Endothelial cell of umbilical vein (primary cell): ENCODE data around the gene TPRA1. TPM values are rescaled to one million over a fixed set of nuclear protein-coding genes. Genes with fewer than 3 reads are reported as not detected.
A peak's percentile ranks its signal among the peaks of the same experiment; 100 is the strongest.

ENCODE experiments used
- BruUV-seq: library from RNA; stranded (reverse); fragments of 400-500 nt; replicated peaks from 2 replicates; lab custom pipeline; 2021; lab: Mats Ljungman, UMichigan
- CTCF ChIA-PET: fragments of 300-600, 350-600 bp; sonication (Branson Sonifier 250); formaldehyde crosslinking; loops from one replicate; lab custom pipeline; 2021; ENCODE audit warnings: antibody characterized with exemption, inconsistent platforms; lab: Charles Lee
- POLR2A ChIA-PET: fragments of 300-600, 350-600 bp; sonication (Branson Sonifier 250); formaldehyde crosslinking; loops from one replicate; lab custom pipeline; 2021; ENCODE audit warnings: antibody characterized with exemption, inconsistent platforms; lab: Charles Lee
- DNase-seq: peaks from one replicate; pipeline ENCODE4 v3.0.0-alpha.2; 2011; ENCODE audit warnings: low read depth, low spot score
- FAIRE-seq: peaks from 2 replicates; lab custom pipeline; 2011; peaks lifted over from hg19 to GRCh38; lab: Jason Lieb, UNC
- H2AFZ ChIP-seq: 2 replicates; pipeline ENCODE4 v1.6.0; 2012; ENCODE audit warnings: low read depth, low read length, control low read depth, inconsistent platforms
- H3K27ac ChIP-seq: 2 replicates; pipeline ENCODE4 v1.5.1; 2011; ENCODE audit warnings: low read depth, mild to moderate bottlenecking, control low read depth, low read length, moderate library complexity; ENCODE audit not compliant: insufficient read depth
- H3K27me3 ChIP-seq, 2 experiments: 2 replicates each; pipeline versions ENCODE4 v1.6.0 to v1.6.1; 2011; ENCODE audit warnings: low read length in 2 of 2, mixed read lengths in 1 of 2; ENCODE audit not compliant: control insufficient read depth in 2 of 2, insufficient read depth in 2 of 2
- H3K36me3 ChIP-seq, 2 experiments: 2 replicates in 1 of 2; 3 replicates in 1 of 2; pipeline ENCODE4 v1.5.1; 2011; ENCODE audit warnings: low read length in 2 of 2, mild to moderate bottlenecking in 1 of 2, moderate library complexity in 1 of 2; ENCODE audit not compliant: control insufficient read depth in 2 of 2, insufficient read depth in 2 of 2; ENCODE audit errors: extremely low read depth in 1 of 2
- H3K4me1 ChIP-seq: 3 replicates; pipeline ENCODE4 v1.5.1; 2011; ENCODE audit warnings: mild to moderate bottlenecking, low read length; ENCODE audit not compliant: control insufficient read depth, insufficient read depth; ENCODE audit errors: extremely low read depth
- H3K4me2 ChIP-seq: 2 replicates; pipeline ENCODE4 v1.6.1; 2011; ENCODE audit warnings: low read length, control low read depth, mixed read lengths; ENCODE audit not compliant: insufficient read depth
- H3K4me3 ChIP-seq, 3 experiments: fragments of 200-600 bp in 1 of 3; sonication (generic), shearing (Covaris generic) in 1 of 3; replicated peaks in 1 of 3; 2 replicates each; pipeline ENCODE4 v1.5.1; 2011 to 2016; ENCODE audit warnings: control low read depth in 3 of 3, low read length in 3 of 3, mild to moderate bottlenecking in 2 of 3, inconsistent platforms in 1 of 3, low read depth in 1 of 3, moderate library complexity in 1 of 3; ENCODE audit not compliant: insufficient read depth in 1 of 3
- H3K79me2 ChIP-seq: 2 replicates; pipeline ENCODE4 v1.6.0; 2012; ENCODE audit warnings: low read length, inconsistent platforms; ENCODE audit not compliant: control insufficient read depth, insufficient read depth
- H3K9ac ChIP-seq: replicated peaks from 2 replicates; pipeline ENCODE3; 2011; ENCODE audit warnings: low read length, control low read depth; ENCODE audit not compliant: insufficient read depth; ENCODE audit errors: extremely low read depth
- H3K9me1 ChIP-seq: replicated peaks from 3 replicates; pipeline ENCODE4 v1.6.0; 2011; ENCODE audit warnings: mild to moderate bottlenecking, low read length; ENCODE audit not compliant: control insufficient read depth, insufficient read depth; ENCODE audit errors: extremely low read depth
- H3K9me3 ChIP-seq: replicated peaks from 2 replicates; pipeline ENCODE4 v1.5.1; 2012; ENCODE audit warnings: low read length, inconsistent platforms; ENCODE audit not compliant: control insufficient read depth, insufficient read depth
- H4K20me1 ChIP-seq: replicated peaks from 2 replicates; pipeline ENCODE3; 2011; ENCODE audit warnings: mild to moderate bottlenecking, low read length; ENCODE audit not compliant: control insufficient read depth, insufficient read depth; ENCODE audit errors: extremely low read depth
- CTCF ChIP-seq, 2 donors: IDR thresholded peaks; 1 replicate in 1 of 2; 2 replicates in 1 of 2; pipeline ENCODE4 v1.5.1; 2011; ENCODE audit warnings: low read length in 2 of 2, mild to moderate bottlenecking in 2 of 2, moderate library complexity in 2 of 2, control low read depth in 1 of 2, inconsistent platforms in 1 of 2, low read depth in 1 of 2; ENCODE audit not compliant: insufficient read depth in 1 of 2; ENCODE audit errors: extremely low read depth in 1 of 2
- GATA2 ChIP-seq: IDR thresholded peaks from 2 replicates; pipeline ENCODE4 v1.7.0; 2011; ENCODE audit warnings: low read depth, mild to moderate bottlenecking, moderate library complexity, mixed read lengths, low read length; ENCODE audit not compliant: insufficient read length, insufficient read depth
- JUN ChIP-seq: IDR thresholded peaks from 2 replicates; pipeline ENCODE4 v1.6.1; 2011; ENCODE audit warnings: borderline replicate concordance, low read depth; ENCODE audit not compliant: insufficient read length, insufficient read depth
- MAX ChIP-seq: IDR thresholded peaks from 2 replicates; pipeline ENCODE4 v1.6.1; 2011; ENCODE audit not compliant: insufficient read depth, insufficient read length
- POLR2AphosphoS5 ChIP-seq: IDR thresholded peaks from 2 replicates; pipeline ENCODE4 v1.6.1; 2012; ENCODE audit warnings: low read depth, mild to moderate bottlenecking, control low read depth, low read length, moderate library complexity; ENCODE audit not compliant: insufficient read depth
- dilution Hi-C: fragments of 300-500 bp; cut with MboI; formaldehyde crosslinking; loops from one replicate; pipeline ENCODE4 v1.15.0; 2019; ENCODE audit warnings: low sequenced_read_pairs; ENCODE audit not compliant: extremely low pct_ligation_motif_present
- intact Hi-C: fragments of 100-400 bp; cut with micrococcal nuclease; formaldehyde crosslinking; loops from one replicate; pipeline ENCODE4 v1.10.0; 2022
- polyA plus RNA-seq, 4 experiments: library from polyadenylated mRNA; depleted of rRNA in 3 of 4; stranded (reverse) in 3 of 4; unstranded in 1 of 4; fragments of >200 nt; gene quantifications; 2 replicates each; pipeline versions ENCODE4 v1.2.1 to v1.2.3, GENCODE V29; 2011 to 2012; ENCODE audit warnings: missing spikeins in 1 of 4
- total RNA-seq: library from RNA; stranded (reverse); gene quantifications from 2 replicates; pipeline ENCODE4 v1.2.3, GENCODE V29; 2021

Gene TPRA1
- total and polyA plus RNA-seq, 2 donors (not counting 3 experiments of a cell fraction or from before 2014, with no cell fraction given) = 34.3 to 58.0 TPM

GRCh38 chr3:127544192-127544802 lies 46.2 kb downstream of the TPRA1 start:
- H3K36me3 ChIP-seq = no peaks in the 10 kb centered on the region
- H3K27me3 ChIP-seq = no peaks in the 10 kb centered on the region
- no peak overlapping the region for H3K4me3 ChIP-seq
- dilution Hi-C loops = no loop called here
- TF ChIP-seq CTCF (IDR thresholded peaks at IDR 0.05; ENCODE audit: extremely low read depth in 1 of 2, insufficient read depth in 1 of 2, low read depth in 1 of 2, low read length in 2 of 2) (peak; percentile 80 to 89), POLR2AphosphoS5 (no peak), JUN (no peak), MAX (no peak), GATA2 (no peak)
- H3K4me1 ChIP-seq = peaks cover 4% of the 10 kb centered on the region
- H3K27ac ChIP-seq = no peak overlapping the region
- FAIRE-seq (peak; percentile 90), DNase-seq (peak; percentile 47)
- intact Hi-C loops = loop anchor here (1.0 to 10.0 kb wide), 5 partner anchors 87 to 1022 kb away; no protein-coding TSS in a partner anchor
- no peak overlapping the region for H2AFZ ChIP-seq
- H3K4me2 ChIP-seq = no peak overlapping the region
- ChIA-PET CTCF (interaction anchor here (0.7 to 7.5 kb wide), 15 partner anchors 9 to 1298 kb away, joined by 3 to 75 read pairs (median 5); partner anchors contain the start of gene CHST13), POLR2A (no interaction called here)
- no peaks in the 10 kb centered on the region for H4K20me1 ChIP-seq
- no TSS peak for BruUV-seq
- H3K9me3 ChIP-seq = no peaks in the 10 kb centered on the region
- H3K79me2 ChIP-seq = no peaks in the 10 kb centered on the region
- no peaks in the 10 kb centered on the region for H3K9me1 ChIP-seq
- H3K9ac ChIP-seq = no peak overlapping the region
